K562 (cell line): ENCODE data around the gene TCEAL9. TPM values are rescaled to one million over a fixed set of nuclear protein-coding genes. Genes with fewer than 3 reads are reported as not detected.

ENCODE experiments used
- ATAC-seq: fragments of 200-7000 bp; cut with Tn5 transposase; 3 replicates; pipeline ENCODE4 v1.9.1; 2020; ENCODE audit warnings: moderate library complexity
- BruUV-seq: library from RNA; stranded (reverse); fragments of 400-500 nt; replicated peaks from 2 replicates; lab custom pipeline; 2021; lab: Mats Ljungman, UMichigan
- CTCF ChIA-PET: fragments of 300-600 bp; formaldehyde crosslinking; extraction: SDS; loops from one replicate; lab custom pipeline; 2021; ENCODE audit warnings: low intra/inter-chr PET ratio; lab: Yijun Ruan, JAX
- POLR2A ChIA-PET: fragments of 300-600, 350-650 bp; sonication (Branson Sonifier 250); formaldehyde crosslinking; extraction: SDS; loops from one replicate; lab custom pipeline; 2021; ENCODE audit warnings: antibody characterized with exemption, inconsistent platforms; lab: Yijun Ruan, JAX
- DNase-seq, 4 experiments: peaks; one replicate each; pipeline versions ENCODE4 v3.0.0 to v3.0.0-alpha.2; 2011 to 2018; ENCODE audit warnings: low spot score in 3 of 4, mixed read lengths in 3 of 4; ENCODE audit errors: extremely low read depth in 1 of 4
- FAIRE-seq: peaks from 2 replicates; lab custom pipeline; 2011; peaks lifted over from hg19 to GRCh38; lab: Jason Lieb, UNC
- H2AFZ ChIP-seq: 2 replicates; pipeline ENCODE4 v1.6.0; 2011; ENCODE audit warnings: low read depth, low read length, control low read depth, inconsistent platforms
- H3K27ac ChIP-seq: fragments of 200-600 bp; 3 replicates; pipeline ENCODE4 v1.8.0; 2011; ENCODE audit warnings: low read depth, mild to moderate bottlenecking, control low read depth, inconsistent platforms, low read length, moderate library complexity, mixed read lengths; ENCODE audit errors: extremely low read depth
- H3K27me3 ChIP-seq, 2 experiments: fragments of 300-600 bp in 1 of 2; 2 replicates in 1 of 2; 3 replicates in 1 of 2; pipeline versions ENCODE4 v1.6.0 to v1.8.0; 2011; ENCODE audit warnings: inconsistent platforms in 2 of 2, low read length in 2 of 2, mild to moderate bottlenecking in 1 of 2, mixed read lengths in 1 of 2, moderate library complexity in 1 of 2; ENCODE audit not compliant: control insufficient read depth in 2 of 2, insufficient read depth in 2 of 2
- H3K36me3 ChIP-seq: fragments of 300-600 bp; 3 replicates; pipeline ENCODE4 v1.8.0; 2011; ENCODE audit warnings: mild to moderate bottlenecking, low read length, inconsistent platforms; ENCODE audit not compliant: control insufficient read depth, insufficient read depth
- H3K4me1 ChIP-seq, 2 experiments: fragments of 200-600 bp in 1 of 2; replicated peaks in 1 of 2; 2 replicates in 1 of 2; 3 replicates in 1 of 2; pipeline versions ENCODE4 v1.5.1 to v1.8.0; 2011; ENCODE audit warnings: inconsistent platforms in 2 of 2, low read length in 2 of 2, mild to moderate bottlenecking in 1 of 2, mixed read lengths in 1 of 2, moderate library complexity in 1 of 2; ENCODE audit not compliant: control insufficient read depth in 2 of 2, insufficient read depth in 2 of 2
- H3K4me2 ChIP-seq: 2 replicates; pipeline ENCODE4 v1.6.1; 2011; ENCODE audit warnings: low read length, control low read depth, inconsistent platforms, mixed read lengths; ENCODE audit not compliant: insufficient read depth
- H3K4me3 ChIP-seq: fragments of 200-600 bp; sonication (generic), shearing (Covaris generic); 2 replicates; pipeline ENCODE4 v1.5.1; 2016; ENCODE audit warnings: control low read depth, inconsistent platforms
- H3K79me2 ChIP-seq: fragments of 200-600 bp; 3 replicates; pipeline ENCODE4 v1.8.0; 2011; ENCODE audit warnings: low read length, inconsistent platforms; ENCODE audit not compliant: control insufficient read depth, insufficient read depth
- H3K9ac ChIP-seq, 2 experiments: 2 replicates each; pipeline versions ENCODE4 v1.6.0 to v1.6.1; 2011; ENCODE audit warnings: low read depth in 2 of 2, low read length in 2 of 2, control low read depth in 1 of 2, inconsistent platforms in 1 of 2, mild to moderate bottlenecking in 1 of 2, mixed read lengths in 1 of 2; ENCODE audit not compliant: insufficient read depth in 1 of 2
- H3K9me1 ChIP-seq: one replicate; pipeline ENCODE4 v1.6.0; 2011; ENCODE audit warnings: inconsistent platforms, mild to moderate bottlenecking, low read length, moderate library complexity; ENCODE audit not compliant: control insufficient read depth, insufficient read depth
- H3K9me3 ChIP-seq: replicated peaks from 2 replicates; pipeline ENCODE4 v1.5.1; 2011; ENCODE audit warnings: low read depth, low read length, inconsistent platforms; ENCODE audit not compliant: control insufficient read depth, insufficient read depth
- H4K20me1 ChIP-seq: replicated peaks from 2 replicates; pipeline ENCODE4 v1.6.1; 2011; ENCODE audit warnings: low read length, inconsistent platforms, mixed read lengths; ENCODE audit not compliant: control insufficient read depth, insufficient read depth
- BRD9 ChIP-seq: fragments of 450-650 bp; IDR thresholded peaks from 2 replicates; pipeline ENCODE4 v1.6.1; 2018; ENCODE audit warnings: low read depth; ENCODE audit not compliant: partially characterized antibody
- CBFA2T3 ChIP-seq: fragments of 450-650 bp; IDR thresholded peaks from 2 replicates; pipeline ENCODE4 v1.6.1; 2017
- whole genome bisulfite sequencing: fragments of 100-300 bp; shearing (Covaris generic); methylation state at CpG from one replicate; pipeline ENCODE4 v1.1.6; 2016; ENCODE audit warnings: low coverage, mixed read lengths; ENCODE audit not compliant: insufficient coverage; ENCODE audit errors: missing lambda C conversion rate; 5-methylcytosine and 5-hydroxymethylcytosine counted together
- in situ Hi-C: fragments of 300-500 bp; cut with MboI; formaldehyde crosslinking; loops from 4 replicates; pipeline ENCODE4 v1.15.0; 2018; ENCODE audit warnings: inconsistent platforms, mixed read lengths
- intact Hi-C: fragments of 100-400 bp; cut with micrococcal nuclease; formaldehyde crosslinking; loops from 2 replicates; pipeline ENCODE4 v1.14.2; 2022
- polyA plus RNA-seq, 8 experiments: library from polyadenylated mRNA; depleted of rRNA in 4 of 8; stranded (reverse) in 5 of 8; unstranded in 3 of 8; fragments of >200 nt; fragmentation: Nextera tagmentation in 2 of 8; fragmentation: Illumina TruSeq in 1 of 8; extraction: Ambion mirVana in 2 of 8; extraction: Trizol in 1 of 8; gene quantifications; 2 replicates each; pipeline versions ENCODE4 v1.2.1 to v1.2.3, GENCODE V29; 2011 to 2014; ENCODE audit warnings: inconsistent platforms in 1 of 8, missing spikeins in 1 of 8
- total RNA-seq, 7 experiments: library from RNA; depleted of rRNA in 6 of 7; stranded (reverse); fragments of >200 nt in 6 of 7; fragmentation: Illumina TruSeq in 2 of 7; extraction: Trizol in 2 of 7; gene quantifications; 2 replicates each; pipeline versions ENCODE4 v1.2.1 to v1.2.3, GENCODE V29; 2011 to 2021; ENCODE audit warnings: low replicate concordance in 1 of 7
- TF ChIP-seq, protein P1 (sequence below): fragments of 450-650 bp; IDR thresholded peaks from 2 replicates; pipeline ENCODE4 v1.6.1; 2017; ENCODE audit warnings: antibody characterized with exemption
- TF ChIP-seq, protein P2 (sequence below): sonication (generic); formaldehyde crosslinking; IDR thresholded peaks from 2 replicates; pipeline ENCODE4 v1.8.1; 2022; ENCODE audit warnings: missing genetic modification reagents
- TF ChIP-seq, protein P3 (sequence below): fragments of 250-450 bp; sonication (Bioruptor Pico); IDR thresholded peaks from 2 replicates; pipeline ENCODE4 v1.8.0; 2021; ENCODE audit warnings: moderate library complexity, mild to moderate bottlenecking, inconsistent platforms
- TF ChIP-seq, protein P4 (sequence below), 2 experiments: fragments of 450-650 bp in 1 of 2; sonication (generic) in 1 of 2; formaldehyde crosslinking in 1 of 2; IDR thresholded peaks in 1 of 2; conservative IDR thresholded peaks in 1 of 2; 2 replicates each; pipeline versions ENCODE4 v1.6.1 to v1.8.1; 2016 to 2023; ENCODE audit warnings: mild to moderate bottlenecking in 2 of 2, moderate library complexity in 2 of 2, inconsistent platforms in 1 of 2, missing genetic modification reagents in 1 of 2
- TF ChIP-seq, protein P5 (sequence below): IDR thresholded peaks from 3 replicates; pipeline ENCODE4 v1.6.1; 2011; ENCODE audit warnings: borderline replicate concordance, mild to moderate bottlenecking; ENCODE audit not compliant: insufficient read length, insufficient read depth

TCEAL9 gene
- total and polyA plus RNA-seq, 9 of the 15 experiments (the other 6 are each of a cell fraction or from before 2014, with no cell fraction given) = 16.2 to 106 (median 69.6) TPM

DNA sequence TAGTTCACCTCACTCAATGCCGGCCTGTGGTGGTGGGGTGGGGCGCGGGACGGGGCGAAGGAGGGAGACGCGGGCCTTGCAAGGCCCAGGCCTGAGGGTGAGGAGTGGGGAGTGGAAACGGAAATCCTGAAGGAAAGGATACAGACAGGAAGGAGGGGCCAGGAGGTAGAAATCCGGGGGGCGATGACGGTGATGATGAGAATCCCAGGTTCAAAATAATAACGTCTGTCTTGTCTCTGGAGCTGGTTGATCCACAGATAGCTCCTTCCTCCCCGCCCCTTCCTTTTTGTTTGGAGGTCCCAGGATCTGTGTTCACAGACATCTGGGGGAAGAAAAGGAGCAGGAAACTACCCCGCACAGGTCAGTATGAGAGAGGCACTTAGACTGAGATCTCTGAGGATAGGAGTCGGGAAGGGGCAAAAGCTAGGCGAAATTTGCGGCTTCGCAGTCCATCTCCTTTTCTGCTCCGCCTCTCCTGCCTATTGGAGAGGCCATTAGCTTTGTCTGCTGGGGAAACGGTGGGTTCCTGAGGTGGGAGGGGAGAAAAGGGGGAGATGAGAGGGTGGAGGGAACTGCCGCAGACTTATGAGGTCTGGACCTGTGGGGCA lies 25.5 kb upstream of the TCEAL9 start:
- ChIA-PET CTCF (no interaction called here), POLR2A (interaction anchor here (0.9 to 1.2 kb wide), 2 partner anchors 10 to 28 kb away, joined by 3 to 4 read pairs; no protein-coding TSS in a partner anchor)
- DNase-seq = no peak
- 18% methylated on average over 10 of the region's 21 CpGs for WGBS
- H3K27me3 ChIP-seq = no peaks in the 10 kb centered on the region; a peak in 1 of 5 replicates
- no TSS peak for BruUV-seq
- H4K20me1 ChIP-seq = no peaks in the 10 kb centered on the region
- peak overlapping the region; percentile 76 for H2AFZ ChIP-seq
- H3K9me3 ChIP-seq = no peaks in the 10 kb centered on the region
- H3K79me2 ChIP-seq = no peaks in the 10 kb centered on the region
- 0 out of 4 replicates have a peak overlapping the region, but pooled peaks of 1 of the 2 experiments have one; percentile 68 for H3K9ac ChIP-seq
- intact Hi-C loops (no loop called here), in situ Hi-C loops (no loop called here)
- H3K4me2 ChIP-seq = peak overlapping the region; percentile 46
- no peak overlapping the region for H3K27ac ChIP-seq
- FAIRE-seq = no peak
- no peaks in the 10 kb centered on the region for H3K36me3 ChIP-seq
- H3K4me1 ChIP-seq = no peaks in the 10 kb centered on the region; a peak in 1 of 5 replicates
- no peak overlapping the region for H3K4me3 ChIP-seq
- TF ChIP-seq, protein P1, sequence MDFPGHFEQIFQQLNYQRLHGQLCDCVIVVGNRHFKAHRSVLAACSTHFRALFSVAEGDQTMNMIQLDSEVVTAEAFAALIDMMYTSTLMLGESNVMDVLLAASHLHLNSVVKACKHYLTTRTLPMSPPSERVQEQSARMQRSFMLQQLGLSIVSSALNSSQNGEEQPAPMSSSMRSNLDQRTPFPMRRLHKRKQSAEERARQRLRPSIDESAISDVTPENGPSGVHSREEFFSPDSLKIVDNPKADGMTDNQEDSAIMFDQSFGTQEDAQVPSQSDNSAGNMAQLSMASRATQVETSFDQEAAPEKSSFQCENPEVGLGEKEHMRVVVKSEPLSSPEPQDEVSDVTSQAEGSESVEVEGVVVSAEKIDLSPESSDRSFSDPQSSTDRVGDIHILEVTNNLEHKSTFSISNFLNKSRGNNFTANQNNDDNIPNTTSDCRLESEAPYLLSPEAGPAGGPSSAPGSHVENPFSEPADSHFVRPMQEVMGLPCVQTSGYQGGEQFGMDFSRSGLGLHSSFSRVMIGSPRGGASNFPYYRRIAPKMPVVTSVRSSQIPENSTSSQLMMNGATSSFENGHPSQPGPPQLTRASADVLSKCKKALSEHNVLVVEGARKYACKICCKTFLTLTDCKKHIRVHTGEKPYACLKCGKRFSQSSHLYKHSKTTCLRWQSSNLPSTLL = no peak
- TF ChIP-seq, protein P2, sequence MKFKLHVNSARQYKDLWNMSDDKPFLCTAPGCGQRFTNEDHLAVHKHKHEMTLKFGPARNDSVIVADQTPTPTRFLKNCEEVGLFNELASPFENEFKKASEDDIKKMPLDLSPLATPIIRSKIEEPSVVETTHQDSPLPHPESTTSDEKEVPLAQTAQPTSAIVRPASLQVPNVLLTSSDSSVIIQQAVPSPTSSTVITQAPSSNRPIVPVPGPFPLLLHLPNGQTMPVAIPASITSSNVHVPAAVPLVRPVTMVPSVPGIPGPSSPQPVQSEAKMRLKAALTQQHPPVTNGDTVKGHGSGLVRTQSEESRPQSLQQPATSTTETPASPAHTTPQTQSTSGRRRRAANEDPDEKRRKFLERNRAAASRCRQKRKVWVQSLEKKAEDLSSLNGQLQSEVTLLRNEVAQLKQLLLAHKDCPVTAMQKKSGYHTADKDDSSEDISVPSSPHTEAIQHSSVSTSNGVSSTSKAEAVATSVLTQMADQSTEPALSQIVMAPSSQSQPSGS (CRISPR knock-in tag) = no peak
- TF ChIP-seq, protein P3, sequence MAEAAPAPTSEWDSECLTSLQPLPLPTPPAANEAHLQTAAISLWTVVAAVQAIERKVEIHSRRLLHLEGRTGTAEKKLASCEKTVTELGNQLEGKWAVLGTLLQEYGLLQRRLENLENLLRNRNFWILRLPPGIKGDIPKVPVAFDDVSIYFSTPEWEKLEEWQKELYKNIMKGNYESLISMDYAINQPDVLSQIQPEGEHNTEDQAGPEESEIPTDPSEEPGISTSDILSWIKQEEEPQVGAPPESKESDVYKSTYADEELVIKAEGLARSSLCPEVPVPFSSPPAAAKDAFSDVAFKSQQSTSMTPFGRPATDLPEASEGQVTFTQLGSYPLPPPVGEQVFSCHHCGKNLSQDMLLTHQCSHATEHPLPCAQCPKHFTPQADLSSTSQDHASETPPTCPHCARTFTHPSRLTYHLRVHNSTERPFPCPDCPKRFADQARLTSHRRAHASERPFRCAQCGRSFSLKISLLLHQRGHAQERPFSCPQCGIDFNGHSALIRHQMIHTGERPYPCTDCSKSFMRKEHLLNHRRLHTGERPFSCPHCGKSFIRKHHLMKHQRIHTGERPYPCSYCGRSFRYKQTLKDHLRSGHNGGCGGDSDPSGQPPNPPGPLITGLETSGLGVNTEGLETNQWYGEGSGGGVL = no peak
- TF ChIP-seq, protein P4, sequence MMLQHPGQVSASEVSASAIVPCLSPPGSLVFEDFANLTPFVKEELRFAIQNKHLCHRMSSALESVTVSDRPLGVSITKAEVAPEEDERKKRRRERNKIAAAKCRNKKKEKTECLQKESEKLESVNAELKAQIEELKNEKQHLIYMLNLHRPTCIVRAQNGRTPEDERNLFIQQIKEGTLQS (IDR thresholded peaks at IDR 0.05) = no peak
- TF ChIP-seq, protein P4 (CRISPR knock-in tag; conservative IDR thresholded peaks at IDR 0.05) = no peak
- TF ChIP-seq CBFA2T3 (no peak), BRD9 (no peak)
- TF ChIP-seq, protein P5, sequence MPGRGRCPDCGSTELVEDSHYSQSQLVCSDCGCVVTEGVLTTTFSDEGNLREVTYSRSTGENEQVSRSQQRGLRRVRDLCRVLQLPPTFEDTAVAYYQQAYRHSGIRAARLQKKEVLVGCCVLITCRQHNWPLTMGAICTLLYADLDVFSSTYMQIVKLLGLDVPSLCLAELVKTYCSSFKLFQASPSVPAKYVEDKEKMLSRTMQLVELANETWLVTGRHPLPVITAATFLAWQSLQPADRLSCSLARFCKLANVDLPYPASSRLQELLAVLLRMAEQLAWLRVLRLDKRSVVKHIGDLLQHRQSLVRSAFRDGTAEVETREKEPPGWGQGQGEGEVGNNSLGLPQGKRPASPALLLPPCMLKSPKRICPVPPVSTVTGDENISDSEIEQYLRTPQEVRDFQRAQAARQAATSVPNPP = no peak
- ATAC-seq = peak; percentile 42
- no peaks in the 10 kb centered on the region for H3K9me1 ChIP-seq
